ENCODE data around the gene KREMEN2.

DNA sequence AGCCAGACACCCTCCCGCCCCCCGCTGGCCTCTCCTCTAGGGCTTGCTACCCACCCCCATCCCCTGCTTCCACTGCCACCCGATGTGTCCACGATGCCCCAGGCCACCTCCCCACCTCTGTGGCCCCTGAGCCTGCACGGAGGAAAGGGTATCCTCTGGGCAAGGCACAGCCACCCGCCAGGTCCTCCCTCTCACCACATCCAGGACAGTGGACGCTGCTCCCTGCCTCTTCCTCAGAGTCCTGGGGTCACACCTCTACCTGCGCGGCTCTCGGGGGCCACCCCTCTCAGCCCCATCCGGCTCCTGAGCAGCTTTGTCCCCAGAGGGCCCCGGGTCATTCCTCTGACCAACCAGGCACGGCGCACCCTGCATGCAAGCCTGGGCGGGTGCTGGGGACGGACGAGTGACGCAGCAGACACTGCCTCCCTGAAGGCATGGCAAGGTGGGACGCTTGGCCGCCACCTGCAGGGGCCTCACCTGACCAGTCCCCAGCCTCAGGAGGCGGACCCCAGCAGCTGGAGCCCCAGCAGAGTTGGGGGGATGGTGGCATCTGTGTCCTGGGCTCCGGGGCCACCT lies 27.6 kb upstream of the KREMEN2 start:
- no peak for TF ChIP-seq EZH2 (IDR thresholded peaks at IDR 0.05; ENCODE audit: low read depth, low read length, severe bottlenecking)
- TF ChIP-seq, protein P1, sequence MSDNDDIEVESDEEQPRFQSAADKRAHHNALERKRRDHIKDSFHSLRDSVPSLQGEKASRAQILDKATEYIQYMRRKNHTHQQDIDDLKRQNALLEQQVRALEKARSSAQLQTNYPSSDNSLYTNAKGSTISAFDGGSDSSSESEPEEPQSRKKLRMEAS (IDR thresholded peaks at IDR 0.05), result no peak
- TF ChIP-seq, protein P2, sequence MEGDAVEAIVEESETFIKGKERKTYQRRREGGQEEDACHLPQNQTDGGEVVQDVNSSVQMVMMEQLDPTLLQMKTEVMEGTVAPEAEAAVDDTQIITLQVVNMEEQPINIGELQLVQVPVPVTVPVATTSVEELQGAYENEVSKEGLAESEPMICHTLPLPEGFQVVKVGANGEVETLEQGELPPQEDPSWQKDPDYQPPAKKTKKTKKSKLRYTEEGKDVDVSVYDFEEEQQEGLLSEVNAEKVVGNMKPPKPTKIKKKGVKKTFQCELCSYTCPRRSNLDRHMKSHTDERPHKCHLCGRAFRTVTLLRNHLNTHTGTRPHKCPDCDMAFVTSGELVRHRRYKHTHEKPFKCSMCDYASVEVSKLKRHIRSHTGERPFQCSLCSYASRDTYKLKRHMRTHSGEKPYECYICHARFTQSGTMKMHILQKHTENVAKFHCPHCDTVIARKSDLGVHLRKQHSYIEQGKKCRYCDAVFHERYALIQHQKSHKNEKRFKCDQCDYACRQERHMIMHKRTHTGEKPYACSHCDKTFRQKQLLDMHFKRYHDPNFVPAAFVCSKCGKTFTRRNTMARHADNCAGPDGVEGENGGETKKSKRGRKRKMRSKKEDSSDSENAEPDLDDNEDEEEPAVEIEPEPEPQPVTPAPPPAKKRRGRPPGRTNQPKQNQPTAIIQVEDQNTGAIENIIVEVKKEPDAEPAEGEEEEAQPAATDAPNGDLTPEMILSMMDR (IDR thresholded peaks at IDR 0.05; ENCODE audit: control extremely low read depth in 1 of 3, insufficient read depth in 1 of 3, low read depth in 1 of 3, low read length in 3 of 3), result no peak
- TF ChIP-seq POLR2AphosphoS5 (IDR thresholded peaks at IDR 0.05; ENCODE audit: low read depth, low read length), result no peak
- TF ChIP-seq, protein P3, sequence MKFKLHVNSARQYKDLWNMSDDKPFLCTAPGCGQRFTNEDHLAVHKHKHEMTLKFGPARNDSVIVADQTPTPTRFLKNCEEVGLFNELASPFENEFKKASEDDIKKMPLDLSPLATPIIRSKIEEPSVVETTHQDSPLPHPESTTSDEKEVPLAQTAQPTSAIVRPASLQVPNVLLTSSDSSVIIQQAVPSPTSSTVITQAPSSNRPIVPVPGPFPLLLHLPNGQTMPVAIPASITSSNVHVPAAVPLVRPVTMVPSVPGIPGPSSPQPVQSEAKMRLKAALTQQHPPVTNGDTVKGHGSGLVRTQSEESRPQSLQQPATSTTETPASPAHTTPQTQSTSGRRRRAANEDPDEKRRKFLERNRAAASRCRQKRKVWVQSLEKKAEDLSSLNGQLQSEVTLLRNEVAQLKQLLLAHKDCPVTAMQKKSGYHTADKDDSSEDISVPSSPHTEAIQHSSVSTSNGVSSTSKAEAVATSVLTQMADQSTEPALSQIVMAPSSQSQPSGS (IDR thresholded peaks at IDR 0.05; ENCODE audit: low read length), result no peak
- no peak for TF ChIP-seq CHD2 (IDR thresholded peaks at IDR 0.05; ENCODE audit: low read length)
- TF ChIP-seq TAF7 (optimal IDR thresholded peaks at IDR 0.05; ENCODE audit: borderline replicate concordance, low read depth, low read length), result no peak
- TF ChIP-seq NRF1 (IDR thresholded peaks at IDR 0.05; ENCODE audit: low read depth, low read length), result no peak
